Activated naive CD4-positive, alpha-beta T cell treated with anti-CD3 and anti-CD28 coated beads for 36 hours (primary cell): Measurements from ENCODE around the gene PTPRN2. TPM values are rescaled to one million over a fixed set of nuclear protein-coding genes. Genes with fewer than 3 reads are reported as not detected.

Experiments used
- CTCF ChIA-PET: fragments of 350-600 bp; sonication (Branson Sonifier 250); formaldehyde crosslinking; loops from one replicate; lab custom pipeline; 2021; ENCODE audit warnings: antibody characterized with exemption; lab: Charles Lee
- DNase-seq: peaks from one replicate; pipeline ENCODE4 v3.0.0-alpha.2; 2020
- H3K27ac Mint-ChIP-seq: one replicate; pipeline ENCODE4 v1.8.0; 2021; ENCODE audit warnings: mild to moderate bottlenecking, mixed read lengths
- H3K27me3 Mint-ChIP-seq: one replicate; pipeline ENCODE4 v1.8.0; 2021; ENCODE audit warnings: low read depth, mixed read lengths
- H3K36me3 Mint-ChIP-seq: one replicate; pipeline ENCODE4 v1.8.0; 2021; ENCODE audit warnings: low read depth, mixed read lengths
- H3K4me1 Mint-ChIP-seq: one replicate; pipeline ENCODE4 v1.8.0; 2021; ENCODE audit warnings: low read depth, mixed read lengths
- H3K4me3 Mint-ChIP-seq: one replicate; pipeline ENCODE4 v1.8.0; 2021; ENCODE audit warnings: mild to moderate bottlenecking, moderate library complexity, mixed read lengths
- H3K9me3 Mint-ChIP-seq: one replicate; pipeline ENCODE4 v1.8.0; 2021; ENCODE audit warnings: mixed read lengths
- intact Hi-C: fragments of 100-400 bp; cut with micrococcal nuclease; formaldehyde crosslinking; loops from one replicate; pipeline ENCODE4 v1.15.1; 2023
- total RNA-seq, 2 experiments: library from RNA; stranded (reverse); gene quantifications; one replicate each; pipeline ENCODE4 v1.2.3, GENCODE V29; 2021

Gene PTPRN2
- total RNA-seq, 2 experiments from 2014 or later = 0.54 to 0.62 TPM

DNA sequence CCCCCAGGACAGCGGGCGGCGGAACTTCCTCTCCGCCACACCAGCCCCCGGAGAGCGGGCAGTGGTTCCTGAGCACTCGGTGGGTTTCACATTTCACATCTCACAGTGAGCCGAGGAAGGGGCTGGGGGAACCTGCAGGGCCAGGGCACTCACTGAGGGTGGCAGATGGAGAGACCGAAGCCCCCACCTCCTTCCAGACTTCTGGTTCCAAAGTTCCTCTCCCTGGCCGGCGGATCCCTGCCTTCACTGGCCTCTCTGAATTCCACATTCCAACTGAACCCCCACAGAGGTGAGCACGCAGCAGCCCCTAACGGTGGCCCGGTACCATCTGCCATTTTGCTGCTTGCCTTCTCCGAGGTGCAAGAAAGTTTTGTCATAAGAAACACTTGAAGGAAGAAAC is 461.0 kb downstream of the PTPRN2 start:
- no peaks in the 10 kb centered on the region for H3K4me1 Mint-ChIP-seq
- H3K27me3 Mint-ChIP-seq = no peaks in the 10 kb centered on the region
- no peak overlapping the region for H3K4me3 Mint-ChIP-seq
- intact Hi-C loops = no loop called here
- no peak for DNase-seq
- CTCF ChIA-PET = no interaction called here
- no peaks in the 10 kb centered on the region for H3K36me3 Mint-ChIP-seq
- no peaks in the 10 kb centered on the region for H3K9me3 Mint-ChIP-seq
- H3K27ac Mint-ChIP-seq = no peak overlapping the region

DNA sequence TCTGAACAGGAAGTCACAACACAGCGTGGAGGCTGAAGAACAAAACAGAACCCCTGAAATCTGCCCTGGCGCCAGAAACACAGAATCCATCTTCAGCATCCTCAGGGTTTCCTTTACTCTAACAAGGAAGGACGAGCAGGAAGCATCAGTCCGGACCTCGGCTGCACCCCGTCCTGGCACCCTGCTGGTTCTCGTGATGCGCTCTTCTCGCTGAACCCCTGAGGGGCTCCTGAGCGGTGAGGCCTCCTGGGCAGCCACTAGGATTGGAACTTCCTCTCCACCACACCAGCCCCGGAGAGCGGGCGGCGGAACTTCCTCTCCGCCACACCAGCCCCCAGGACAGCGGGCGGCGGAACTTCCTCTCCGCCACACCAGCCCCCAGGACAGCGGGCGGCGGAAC is 461.9 kb downstream of the PTPRN2 start:
- no peaks in the 10 kb centered on the region for H3K27me3 Mint-ChIP-seq
- H3K9me3 Mint-ChIP-seq = no peaks in the 10 kb centered on the region
- intact Hi-C loops = no loop called here
- CTCF ChIA-PET = no interaction called here
- no peaks in the 10 kb centered on the region for H3K4me1 Mint-ChIP-seq
- no peak for DNase-seq
- no peak overlapping the region for H3K4me3 Mint-ChIP-seq
- no peaks in the 10 kb centered on the region for H3K36me3 Mint-ChIP-seq
- no peak overlapping the region for H3K27ac Mint-ChIP-seq

GRCh38 chr7:158125091-158125490 is 462.5 kb downstream of the PTPRN2 start:
- Mint-ChIP-seq H3K27me3 (no peaks in the 10 kb centered on the region), H3K4me1 (no peaks in the 10 kb centered on the region), H3K9me3 (no peaks in the 10 kb centered on the region), H3K4me3 (no peak overlapping the region), H3K27ac (no peak overlapping the region), H3K36me3 (no peaks in the 10 kb centered on the region)
- intact Hi-C loops = no loop called here
- CTCF ChIA-PET = no interaction called here
- DNase-seq = no peak

DNA sequence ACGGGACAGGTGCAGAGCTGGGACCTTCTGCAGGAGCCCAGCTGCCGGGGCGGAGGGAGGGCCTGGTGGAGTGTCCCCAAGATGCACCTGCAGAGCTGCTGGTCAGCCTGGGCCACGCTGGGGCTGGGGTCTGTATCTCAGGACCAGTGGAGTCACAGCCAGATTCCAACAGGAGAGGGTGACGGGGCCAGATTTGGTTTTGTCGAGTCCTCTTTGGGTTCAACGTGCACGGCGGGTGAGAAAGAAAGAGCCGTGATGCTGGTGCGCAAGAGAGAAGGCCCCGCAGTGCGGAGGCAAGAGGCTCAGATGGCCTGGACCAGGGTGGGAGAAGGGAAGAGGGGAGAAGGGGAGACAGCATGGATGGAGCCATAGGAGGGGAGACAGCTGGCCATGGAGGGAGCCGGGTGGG is 462.9 kb downstream of the PTPRN2 start:
- DNase-seq = no peak
- Mint-ChIP-seq H3K27ac (no peak overlapping the region), H3K27me3 (no peaks in the 10 kb centered on the region), H3K9me3 (peaks cover 1% of the 10 kb centered on the region), H3K4me3 (no peak overlapping the region), H3K36me3 (no peaks in the 10 kb centered on the region), H3K4me1 (no peaks in the 10 kb centered on the region)
- CTCF ChIA-PET = no interaction called here
- intact Hi-C loops = no loop called here

- CTCF ChIA-PET = no interaction called here
- Mint-ChIP-seq H3K27me3 (no peaks in the 10 kb centered on the region), H3K9me3 (peaks cover 7% of the 10 kb centered on the region), H3K36me3 (no peaks in the 10 kb centered on the region), H3K4me3 (no peak overlapping the region), H3K4me1 (no peaks in the 10 kb centered on the region), H3K27ac (no peak overlapping the region)
- DNase-seq = no peak
- intact Hi-C loops = no loop called here
Measured at GRCh38 chr7:158123753-158124152, 463.9 kb downstream of the PTPRN2 start.

DNA sequence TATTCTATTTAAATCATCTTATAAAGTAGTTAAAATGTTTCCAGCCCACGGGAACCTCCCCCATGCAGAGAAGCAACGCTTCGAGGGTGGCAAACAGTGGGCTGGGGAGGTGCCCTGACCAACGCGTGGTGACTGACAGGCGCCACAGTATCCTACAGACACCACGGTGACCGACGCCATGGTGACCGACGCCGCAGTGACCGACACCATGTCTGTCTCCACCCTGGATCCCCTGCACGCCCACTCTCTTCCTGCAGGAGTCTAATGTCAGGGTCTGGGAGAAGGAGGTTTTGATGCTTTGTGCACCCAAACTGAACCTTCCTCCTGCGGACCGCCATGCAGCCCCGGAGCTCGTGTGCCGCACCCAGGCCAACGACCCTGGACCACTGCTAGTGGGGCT is 464.4 kb downstream of the PTPRN2 start:
- CTCF ChIA-PET = no interaction called here
- no peak for DNase-seq
- Mint-ChIP-seq H3K27ac (no peak overlapping the region), H3K9me3 (peaks cover 7% of the 10 kb centered on the region), H3K36me3 (no peaks in the 10 kb centered on the region), H3K4me3 (no peak overlapping the region), H3K4me1 (no peaks in the 10 kb centered on the region), H3K27me3 (no peaks in the 10 kb centered on the region)
- intact Hi-C loops = no loop called here

DNA sequence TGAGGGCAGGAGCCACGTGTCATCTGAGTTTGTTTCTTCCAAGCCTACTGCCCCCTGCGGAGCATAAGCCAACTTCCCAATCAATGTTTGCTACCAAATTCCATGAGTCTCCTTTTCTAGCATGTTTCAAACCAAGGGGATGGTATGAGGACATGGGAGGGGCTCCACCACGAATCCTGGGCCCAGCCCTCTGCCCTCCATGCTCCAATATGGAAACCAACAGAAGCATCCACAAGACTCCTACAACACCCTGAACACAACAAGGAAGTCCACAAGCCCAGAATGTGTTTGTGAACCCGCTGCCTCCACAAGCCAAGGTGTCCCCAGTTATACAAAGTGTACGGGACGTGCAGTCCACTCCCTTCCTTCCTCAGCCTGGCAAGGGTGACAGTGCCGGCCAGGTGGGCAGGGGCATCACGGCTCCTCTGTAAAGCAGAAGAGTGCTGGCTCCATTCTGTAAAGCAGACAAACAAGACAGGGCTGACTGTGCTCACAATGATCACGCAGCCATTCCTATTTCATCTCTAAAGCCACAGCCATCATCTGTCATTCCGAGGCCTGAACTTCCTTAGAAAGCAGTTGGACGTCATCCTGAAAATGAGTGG is 466.1 kb downstream of the PTPRN2 start:
- no peak for DNase-seq
- no peaks in the 10 kb centered on the region for H3K27me3 Mint-ChIP-seq
- intact Hi-C loops = no loop called here
- H3K4me1 Mint-ChIP-seq = no peaks in the 10 kb centered on the region
- no peaks in the 10 kb centered on the region for H3K36me3 Mint-ChIP-seq
- CTCF ChIA-PET = no interaction called here
- H3K4me3 Mint-ChIP-seq = no peak overlapping the region
- H3K9me3 Mint-ChIP-seq = peaks cover 18% of the 10 kb centered on the region
- no peak overlapping the region for H3K27ac Mint-ChIP-seq

DNA sequence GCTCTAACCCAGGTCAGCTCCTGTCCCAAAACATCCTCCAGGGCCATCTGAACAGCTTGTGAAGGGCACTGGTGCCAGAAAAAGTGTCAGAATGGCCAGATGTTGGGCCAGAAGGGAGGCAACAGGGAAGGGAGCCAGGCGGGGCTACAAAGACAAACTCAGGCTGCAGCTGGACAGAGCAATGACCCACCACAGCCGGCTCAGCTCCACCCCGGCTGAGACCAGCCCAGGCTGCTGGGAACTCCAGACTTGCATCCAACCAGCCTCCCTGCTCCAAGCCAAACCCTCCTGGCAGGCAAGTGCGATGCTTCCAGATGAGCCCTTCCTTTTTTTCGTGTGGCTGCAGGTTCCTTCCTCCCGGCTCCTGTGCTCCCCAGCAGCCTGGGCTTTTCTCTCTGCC is 466.9 kb downstream of the PTPRN2 start:
- Mint-ChIP-seq H3K27ac (no peak overlapping the region), H3K36me3 (no peaks in the 10 kb centered on the region), H3K27me3 (no peaks in the 10 kb centered on the region), H3K4me3 (no peak overlapping the region), H3K4me1 (no peaks in the 10 kb centered on the region), H3K9me3 (peaks cover 24% of the 10 kb centered on the region)
- DNase-seq = no peak
- CTCF ChIA-PET = no interaction called here
- intact Hi-C loops = no loop called here

GRCh38 chr7:158120316-158120715 is 467.3 kb downstream of the PTPRN2 start:
- CTCF ChIA-PET = no interaction called here
- no peaks in the 10 kb centered on the region for H3K4me1 Mint-ChIP-seq
- DNase-seq = no peak
- H3K27me3 Mint-ChIP-seq = no peaks in the 10 kb centered on the region
- peaks cover 28% of the 10 kb centered on the region for H3K9me3 Mint-ChIP-seq
- no peaks in the 10 kb centered on the region for H3K36me3 Mint-ChIP-seq
- intact Hi-C loops = no loop called here
- no peak overlapping the region for H3K4me3 Mint-ChIP-seq
- H3K27ac Mint-ChIP-seq = no peak overlapping the region

DNA sequence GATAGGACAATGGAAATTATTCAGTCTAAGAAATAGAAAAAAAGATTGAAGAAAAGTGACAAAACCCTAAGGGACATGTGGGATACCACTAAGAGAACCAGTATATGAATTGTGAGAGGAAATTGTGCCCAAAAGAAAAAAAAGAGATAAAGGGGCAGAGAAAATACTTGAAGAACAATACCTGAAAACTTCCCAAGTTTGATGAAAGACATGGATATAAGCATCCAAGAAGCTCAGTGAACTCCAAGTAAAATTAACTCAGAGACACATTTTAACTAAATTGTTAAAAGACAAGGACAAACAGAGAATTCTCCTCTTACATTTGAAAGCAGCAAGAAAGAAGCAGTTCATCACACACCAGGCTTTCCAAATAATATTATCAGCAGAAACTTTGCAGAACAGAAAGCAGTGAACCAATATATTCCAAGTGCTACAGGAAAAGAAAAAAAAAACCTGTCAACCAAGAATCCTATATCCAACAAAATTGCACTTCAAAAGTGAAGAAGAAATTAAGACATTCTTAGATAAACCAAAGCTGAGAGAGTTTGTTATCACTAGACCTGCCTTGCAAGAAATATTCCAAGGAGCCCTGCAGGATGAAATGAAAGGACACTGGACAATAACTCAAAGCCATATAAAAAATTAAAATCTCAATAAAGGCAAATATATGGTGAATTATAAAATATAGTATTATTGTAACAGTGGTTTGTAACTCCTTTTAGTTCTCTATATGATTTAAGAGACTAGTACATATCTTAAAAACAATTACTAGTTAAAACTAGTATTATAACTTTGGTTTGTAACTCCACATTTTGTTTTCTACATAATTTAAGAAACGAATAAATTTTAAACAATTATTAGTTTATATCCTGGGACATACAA is 470.0 kb downstream of the PTPRN2 start:
- H3K27me3 Mint-ChIP-seq = no peaks in the 10 kb centered on the region
- no peaks in the 10 kb centered on the region for H3K4me1 Mint-ChIP-seq
- H3K9me3 Mint-ChIP-seq = peaks cover 35% of the 10 kb centered on the region
- intact Hi-C loops = no loop called here
- no peaks in the 10 kb centered on the region for H3K36me3 Mint-ChIP-seq
- no peak for DNase-seq
- H3K27ac Mint-ChIP-seq = no peak overlapping the region
- no peak overlapping the region for H3K4me3 Mint-ChIP-seq
- CTCF ChIA-PET = no interaction called here

GRCh38 chr7:158116235-158116634 is 471.4 kb downstream of the PTPRN2 start:
- Mint-ChIP-seq H3K4me1 (no peaks in the 10 kb centered on the region), H3K27ac (no peak overlapping the region), H3K4me3 (no peak overlapping the region), H3K9me3 (peaks cover 35% of the 10 kb centered on the region), H3K36me3 (no peaks in the 10 kb centered on the region), H3K27me3 (no peaks in the 10 kb centered on the region)
- no peak for DNase-seq
- intact Hi-C loops = no loop called here
- CTCF ChIA-PET = no interaction called here

DNA sequence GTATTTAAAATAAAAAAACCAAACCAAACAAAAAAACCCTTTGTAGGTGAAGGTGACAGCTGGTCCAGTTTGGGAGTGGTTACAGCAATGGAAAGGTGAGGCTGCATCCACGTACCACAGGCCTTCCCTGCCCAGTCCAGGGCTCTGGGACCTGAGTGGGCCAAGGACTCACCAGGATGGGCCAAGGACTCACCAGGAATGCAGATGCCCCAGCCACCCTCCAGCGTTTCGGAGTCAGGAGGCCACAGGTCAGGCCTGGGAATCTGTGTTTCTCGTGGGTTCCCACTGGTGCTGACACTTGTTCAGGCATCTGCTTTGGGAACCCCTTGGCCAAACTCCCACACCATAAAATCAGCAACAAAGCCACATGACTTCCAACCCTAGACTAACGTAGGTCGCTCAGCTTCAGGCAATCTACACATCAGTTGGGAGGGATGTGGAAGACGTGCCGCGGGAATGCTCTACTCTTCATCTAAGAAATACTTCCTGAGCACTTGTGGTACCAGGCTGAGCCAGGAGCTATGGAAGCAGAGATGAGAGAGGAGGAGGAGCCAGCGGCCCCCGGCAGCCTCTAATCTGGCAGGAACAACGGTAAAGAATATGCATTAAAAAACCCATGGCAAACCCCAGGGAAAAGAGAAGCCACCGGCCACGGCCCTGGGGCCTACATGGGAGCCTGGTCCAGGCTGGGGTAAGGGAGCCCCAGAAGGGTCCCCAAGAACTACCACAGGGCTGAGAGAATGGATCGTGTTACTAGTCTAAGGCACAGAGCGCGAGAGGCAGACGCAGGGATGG is 473.4 kb downstream of the PTPRN2 start:
- H3K27ac Mint-ChIP-seq = no peak overlapping the region
- intact Hi-C loops = no loop called here
- peaks cover 31% of the 10 kb centered on the region for H3K9me3 Mint-ChIP-seq
- no peaks in the 10 kb centered on the region for H3K36me3 Mint-ChIP-seq
- no peak for DNase-seq
- H3K27me3 Mint-ChIP-seq = no peaks in the 10 kb centered on the region
- no peak overlapping the region for H3K4me3 Mint-ChIP-seq
- H3K4me1 Mint-ChIP-seq = no peaks in the 10 kb centered on the region
- CTCF ChIA-PET = no interaction called here
